HFFc6 (cell line): ENCODE measurements around the gene GPR18. TPM values are rescaled to one million over a fixed set of nuclear protein-coding genes. Genes with fewer than 3 reads are reported as not detected.
A peak's percentile ranks its signal among the peaks of the same experiment; 100 is the strongest.

Experiments used
- DNase-seq: peaks from one replicate; pipeline ENCODE4 v3.0.0-alpha.2; 2018
- H3K27ac Mint-ChIP-seq: 2 replicates; pipeline ENCODE4 v1.8.0; 2020; ENCODE audit warnings: mild to moderate bottlenecking, mixed read lengths
- H3K27me3 Mint-ChIP-seq: 2 replicates; pipeline ENCODE4 v1.8.0; 2021; ENCODE audit warnings: mild to moderate bottlenecking, moderate library complexity, mixed read lengths; ENCODE audit not compliant: insufficient read depth
- H3K36me3 Mint-ChIP-seq: 2 replicates; pipeline ENCODE4 v1.8.0; 2021; ENCODE audit warnings: low read depth, mixed read lengths
- H3K4me1 Mint-ChIP-seq: 2 replicates; pipeline ENCODE4 v1.8.0; 2020; ENCODE audit warnings: low read depth, mixed read lengths
- H3K4me3 Mint-ChIP-seq: 2 replicates; pipeline ENCODE4 v1.8.0; 2020; ENCODE audit warnings: mild to moderate bottlenecking, moderate library complexity, mixed read lengths
- H3K9me3 Mint-ChIP-seq: 2 replicates; pipeline ENCODE4 v1.8.0; 2020; ENCODE audit warnings: mild to moderate bottlenecking, mixed read lengths
- CTCF ChIP-seq: fragments of 200-600 bp; sonication (generic); IDR thresholded peaks from 2 replicates; pipeline ENCODE4 v1.5.0; 2021; ENCODE audit warnings: antibody characterized with exemption, mild to moderate bottlenecking
- total RNA-seq, 6 experiments: library from RNA; stranded (reverse); fragmentation: NEBNext Ultra II Directional; extraction: Animal tissue kit (Norgen Biotek cat#: 25700); gene quantifications; 2 replicates in 1 of 6; 3 replicates in 5 of 6; pipeline ENCODE4 v1.2.3, GENCODE V29; 2021

Gene GPR18
- total RNA-seq, 6 experiments from 2014 or later, result not detected

- peaks cover 2% of the 10 kb centered on the region; the same call in 1 of the 2 replicates for H3K27me3 Mint-ChIP-seq
- TF ChIP-seq CTCF, result no peak
- H3K4me1 Mint-ChIP-seq, result no peaks in the 10 kb centered on the region
- H3K27ac Mint-ChIP-seq, result no peak overlapping the region
- no peak for DNase-seq
- H3K4me3 Mint-ChIP-seq, result no peak overlapping the region
- H3K36me3 Mint-ChIP-seq, result peaks cover under 1% of the 10 kb centered on the region
- H3K9me3 Mint-ChIP-seq, result no peaks in the 10 kb centered on the region
Observed at GRCh38 chr13:99266827-99267226, 8.6 kb upstream of the GPR18 start.

GRCh38 chr13:99265821-99266426, 7.7 kb upstream of the GPR18 start:
- peak; percentile 83 for TF ChIP-seq CTCF
- peak; percentile 26 for DNase-seq
- peaks cover 2% of the 10 kb centered on the region; the same call in 1 of the 2 replicates for H3K27me3 Mint-ChIP-seq
- H3K9me3 Mint-ChIP-seq, result no peaks in the 10 kb centered on the region
- H3K4me1 Mint-ChIP-seq, result no peaks in the 10 kb centered on the region
- no peak overlapping the region for H3K27ac Mint-ChIP-seq
- H3K36me3 Mint-ChIP-seq, result no peaks in the 10 kb centered on the region
- no peak overlapping the region for H3K4me3 Mint-ChIP-seq

GRCh38 chr13:99265162-99265800, 7.1 kb upstream of the GPR18 start:
- no peak overlapping the region for H3K4me3 Mint-ChIP-seq
- no peaks in the 10 kb centered on the region for H3K9me3 Mint-ChIP-seq
- H3K27ac Mint-ChIP-seq, result no peak overlapping the region
- TF ChIP-seq CTCF, result no peak
- no peaks in the 10 kb centered on the region for H3K36me3 Mint-ChIP-seq
- DNase-seq, result no peak
- peaks cover 2% of the 10 kb centered on the region; the same call in 1 of the 2 replicates for H3K27me3 Mint-ChIP-seq
- H3K4me1 Mint-ChIP-seq, result peaks cover 3% of the 10 kb centered on the region

GRCh38 chr13:99264051-99264450, 5.9 kb upstream of the GPR18 start:
- Mint-ChIP-seq H3K27me3 (peaks cover 5% of the 10 kb centered on the region; the same call in 1 of the 2 replicates), H3K36me3 (peaks cover 5% of the 10 kb centered on the region), H3K27ac (no peak overlapping the region), H3K4me1 (peaks cover 11% of the 10 kb centered on the region), H3K4me3 (no peak overlapping the region), H3K9me3 (no peaks in the 10 kb centered on the region)
- TF ChIP-seq CTCF, result no peak
- no peak for DNase-seq

- DNase-seq, result no peak
- H3K27ac Mint-ChIP-seq, result no peak overlapping the region
- no peak for TF ChIP-seq CTCF
- H3K9me3 Mint-ChIP-seq, result no peaks in the 10 kb centered on the region
- H3K27me3 Mint-ChIP-seq, result peaks cover 5% of the 10 kb centered on the region; the same call in 1 of the 2 replicates
- H3K4me1 Mint-ChIP-seq, result peaks cover 11% of the 10 kb centered on the region
- H3K36me3 Mint-ChIP-seq, result peaks cover 5% of the 10 kb centered on the region
- no peak overlapping the region for H3K4me3 Mint-ChIP-seq
Observed at GRCh38 chr13:99263126-99263785, 5.1 kb upstream of the GPR18 start.
